ENCODE results near the gene NME4. TPM values are rescaled to one million over a fixed set of nuclear protein-coding genes. Genes with fewer than 3 reads are reported as not detected.
A peak's percentile ranks its signal among the peaks of the same experiment; 100 is the strongest.
"Not testable (repeated sequence)": the region's sequence is repeated elsewhere in the genome, so short reads cannot be mapped to it uniquely, and the experiment has no call there.

The NME4 gene
- total RNA-seq (53.5 TPM), polyA plus RNA-seq (ENCODE audit: insufficient read depth in 1 of 8, insufficient read length in 8 of 8, low replicate concordance in 1 of 8) (100 to 1,000 TPM in 3 of 8 donors, 10 to 100 TPM in 5; 70.9 to 115 (median 97.2) TPM)
- long read RNA-seq, donor 1, transcript NME4-201 (5 exons, 995 nt): major isoform, 11 of 18 reads
- long read RNA-seq, donor 1, partial matches to known transcripts: 5 of 18 reads
- long read RNA-seq, donor 1, other reads (novel, unspliced or antisense): 0 of 18 reads
- long read RNA-seq, donor 2, transcript NME4-201 (5 exons, 995 nt): major isoform, 6 of 7 reads
- long read RNA-seq, donor 2, partial matches to known transcripts: 0 of 7 reads
- long read RNA-seq, donor 2, other reads (novel, unspliced or antisense): 0 of 7 reads
- long read RNA-seq, donor 3, transcript NME4-201 (5 exons, 995 nt): major isoform, 17 of 30 reads
- long read RNA-seq, donor 3, partial matches to known transcripts: 9 of 30 reads
- long read RNA-seq, donor 3, other reads (novel, unspliced or antisense): 0 of 30 reads
- long read RNA-seq, donor 4, transcript NME4-201 (5 exons, 995 nt): major isoform, 18 of 23 reads
- long read RNA-seq, donor 4, partial matches to known transcripts: 0 of 23 reads
- long read RNA-seq, donor 4, other reads (novel, unspliced or antisense): 0 of 23 reads
- long read RNA-seq, donor 5, transcript NME4-201 (5 exons, 995 nt): major isoform, 71 of 139 reads
- long read RNA-seq, donor 5, transcript NME4-210 (2 exons, 1,861 nt): minor isoform, 7 of 139 reads
- long read RNA-seq, donor 5, partial matches to known transcripts: 47 of 139 reads
- long read RNA-seq, donor 5, other reads (novel, unspliced or antisense): 6 of 139 reads
- long read RNA-seq, donor 6, transcript NME4-201 (5 exons, 995 nt): major isoform, 46 of 73 reads
- long read RNA-seq, donor 6, partial matches to known transcripts: 16 of 73 reads
- long read RNA-seq, donor 6, other reads (novel, unspliced or antisense): 0 of 73 reads
- long read RNA-seq, donor 7, transcript NME4-210 (2 exons, 1,861 nt): minor isoform, 6 of 46 reads
- long read RNA-seq, donor 7, transcript NME4-201 (5 exons, 995 nt): major isoform, 33 of 46 reads
- long read RNA-seq, donor 7, partial matches to known transcripts: 7 of 46 reads
- long read RNA-seq, donor 7, other reads (novel, unspliced or antisense): 0 of 46 reads
- long read RNA-seq, donor 8, transcript NME4-201 (5 exons, 995 nt): major isoform, 23 of 27 reads
- long read RNA-seq, donor 8, partial matches to known transcripts: 0 of 27 reads
- long read RNA-seq, donor 8, other reads (novel, unspliced or antisense): 0 of 27 reads
- long read RNA-seq, donor 9, transcript NME4-201 (5 exons, 995 nt): major isoform, 17 of 43 reads
- long read RNA-seq, donor 9, transcript NME4-210 (2 exons, 1,861 nt): minor isoform, 7 of 43 reads
- long read RNA-seq, donor 9, partial matches to known transcripts: 18 of 43 reads
- long read RNA-seq, donor 9, other reads (novel, unspliced or antisense): 0 of 43 reads
- long read RNA-seq, donor 10, transcript NME4-210 (2 exons, 1,861 nt): minor isoform, 8 of 47 reads
- long read RNA-seq, donor 10, transcript NME4-201 (5 exons, 995 nt): major isoform, 39 of 47 reads
- long read RNA-seq, donor 10, partial matches to known transcripts: 0 of 47 reads
- long read RNA-seq, donor 10, other reads (novel, unspliced or antisense): 0 of 47 reads
- long read RNA-seq, donor 11, transcript NME4-201 (5 exons, 995 nt): major isoform, 30 of 33 reads
- long read RNA-seq, donor 11, partial matches to known transcripts: 0 of 33 reads
- long read RNA-seq, donor 11, other reads (novel, unspliced or antisense): 0 of 33 reads

- H3K27me3 ChIP-seq (ENCODE audit: control insufficient read depth, insufficient read depth, low read length): no peaks in the 10 kb centered on the region
- H3K4me3 ChIP-seq (ENCODE audit: low read length): peak within 1 kb of the TSS; percentile 51
- peaks cover 15% of the 10 kb centered on the region for H3K36me3 ChIP-seq (ENCODE audit: control insufficient read depth, insufficient read depth, low read length)
- peak; percentile 62 for DNase-seq
- H3K9me3 ChIP-seq (replicated peaks; ENCODE audit: control insufficient read depth, low read depth, low read length): no peaks in the 10 kb centered on the region
- peaks cover 23% of the 10 kb centered on the region for H3K4me1 ChIP-seq (ENCODE audit: control insufficient read depth, insufficient read depth, low read length)
- H3K27ac ChIP-seq (ENCODE audit: low read length): peak within 1 kb of the TSS; percentile 77
- WGBS (ENCODE audit: insufficient coverage): under 1% methylated on average over 65 of the region's 75 CpGs
Observed at GRCh38 chr16:397135-397661, at the start of gene NME4. NME4 (plus strand) TSS chr16:397199; CDS start chr16:397223, 24 bp downstream.

DNA sequence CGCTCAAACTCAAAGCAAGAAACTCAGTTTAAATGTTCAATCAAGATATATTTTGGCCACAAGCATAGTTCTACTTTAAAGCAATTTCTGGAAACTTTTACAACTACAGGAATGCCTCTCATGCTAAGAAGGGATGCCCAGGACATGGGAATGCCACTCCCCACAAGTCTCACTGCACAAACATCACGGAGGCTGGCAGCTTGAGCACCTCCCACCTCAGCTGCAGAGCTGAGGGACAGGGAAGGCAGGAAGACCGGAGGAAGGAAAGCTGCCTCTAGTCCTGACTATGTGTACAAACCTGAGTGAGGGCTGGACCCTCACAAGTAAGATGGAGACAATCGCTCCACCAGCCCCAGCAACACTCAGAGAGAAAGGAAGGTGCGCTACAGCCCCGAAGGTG is 49.8 kb upstream of the NME4 start:
- WGBS (ENCODE audit: insufficient coverage): 100% methylated on average over 4 of the region's 6 CpGs
- Histone ChIP-seq H3K27ac (ENCODE audit: low read length) (no peak overlapping the region), H3K27me3 (ENCODE audit: control insufficient read depth, insufficient read depth, low read length) (no peaks in the 10 kb centered on the region), H3K4me3 (ENCODE audit: low read length) (no peak overlapping the region), H3K9me3 (replicated peaks; ENCODE audit: control insufficient read depth, low read depth, low read length) (no peaks in the 10 kb centered on the region), H3K4me1 (ENCODE audit: control insufficient read depth, insufficient read depth, low read length) (peaks cover 9% of the 10 kb centered on the region), H3K36me3 (ENCODE audit: control insufficient read depth, insufficient read depth, low read length) (peaks cover 43% of the 10 kb centered on the region)
- DNase-seq: no peak

DNA sequence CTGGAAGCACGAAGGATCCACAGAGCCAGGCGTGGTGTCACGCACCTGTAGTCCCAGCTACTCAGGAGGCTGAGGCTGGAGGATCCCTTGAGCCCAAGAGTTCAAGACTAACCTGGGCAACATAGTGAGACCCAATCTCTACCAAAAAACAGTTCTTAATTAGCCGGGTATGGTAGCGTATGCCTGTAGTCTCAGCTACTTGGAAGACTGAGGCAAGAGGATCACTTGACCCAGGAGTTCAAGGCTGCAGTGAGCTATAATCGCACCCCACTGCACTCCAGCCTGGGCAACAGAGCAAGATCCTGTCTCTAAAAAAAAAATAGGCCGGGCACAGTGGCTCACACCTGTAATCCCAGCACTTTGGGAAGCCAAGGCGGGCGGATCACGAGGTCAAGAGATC is 48.5 kb upstream of the NME4 start:
- H3K27ac ChIP-seq (ENCODE audit: low read length); H3K27me3 ChIP-seq (ENCODE audit: control insufficient read depth, insufficient read depth, low read length); H3K9me3 ChIP-seq (replicated peaks; ENCODE audit: control insufficient read depth, low read depth, low read length); DNase-seq; H3K4me3 ChIP-seq (ENCODE audit: low read length): not testable (repeated sequence)
- WGBS (ENCODE audit: insufficient coverage): 100% methylated on average over 5 of the region's 10 CpGs
- Histone ChIP-seq H3K4me1 (ENCODE audit: control insufficient read depth, insufficient read depth, low read length) (peaks cover 12% of the 10 kb centered on the region), H3K36me3 (ENCODE audit: control insufficient read depth, insufficient read depth, low read length) (peaks cover 43% of the 10 kb centered on the region)

DNA sequence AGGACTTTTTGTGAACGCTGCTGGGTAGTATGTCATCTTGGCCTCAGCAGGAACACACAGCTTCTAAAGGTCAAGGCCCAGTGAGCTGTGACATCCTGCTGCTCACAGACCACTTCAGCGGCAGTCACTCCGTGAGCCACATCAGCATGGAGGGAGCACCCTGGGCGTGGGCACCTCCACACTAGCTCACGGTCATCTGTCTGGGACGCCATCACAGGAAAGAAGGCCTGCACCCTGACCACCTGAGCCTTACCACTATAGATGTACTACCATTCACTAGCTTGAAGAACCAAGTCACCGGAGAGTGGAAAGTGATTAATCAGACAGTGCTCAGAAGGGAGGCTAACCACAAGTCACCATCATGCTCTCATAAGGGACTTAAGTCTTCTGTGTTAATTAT is 47.8 kb upstream of the NME4 start:
- H3K4me3 ChIP-seq (ENCODE audit: low read length): no peak overlapping the region
- WGBS (ENCODE audit: insufficient coverage): 86% methylated on average over 3 of the region's 7 CpGs
- no peak for DNase-seq
- no peak overlapping the region for H3K27ac ChIP-seq (ENCODE audit: low read length)
- H3K27me3 ChIP-seq (ENCODE audit: control insufficient read depth, insufficient read depth, low read length): no peaks in the 10 kb centered on the region
- H3K4me1 ChIP-seq (ENCODE audit: control insufficient read depth, insufficient read depth, low read length): peaks cover 12% of the 10 kb centered on the region
- H3K36me3 ChIP-seq (ENCODE audit: control insufficient read depth, insufficient read depth, low read length): peaks cover 43% of the 10 kb centered on the region
- H3K9me3 ChIP-seq (replicated peaks; ENCODE audit: control insufficient read depth, low read depth, low read length): no peaks in the 10 kb centered on the region

GRCh38 chr16:350203-350602 is 46.8 kb upstream of the NME4 start:
- 50% methylated on average over 2 of the region's 8 CpGs for WGBS (ENCODE audit: insufficient coverage)
- Histone ChIP-seq H3K27ac (ENCODE audit: low read length) (no peak overlapping the region), H3K4me1 (ENCODE audit: control insufficient read depth, insufficient read depth, low read length) (peaks cover 12% of the 10 kb centered on the region), H3K4me3 (ENCODE audit: low read length) (no peak overlapping the region), H3K36me3 (ENCODE audit: control insufficient read depth, insufficient read depth, low read length) (peaks cover 39% of the 10 kb centered on the region), H3K27me3 (ENCODE audit: control insufficient read depth, insufficient read depth, low read length) (no peaks in the 10 kb centered on the region), H3K9me3 (replicated peaks; ENCODE audit: control insufficient read depth, low read depth, low read length) (no peaks in the 10 kb centered on the region)
- no peak for DNase-seq

DNA sequence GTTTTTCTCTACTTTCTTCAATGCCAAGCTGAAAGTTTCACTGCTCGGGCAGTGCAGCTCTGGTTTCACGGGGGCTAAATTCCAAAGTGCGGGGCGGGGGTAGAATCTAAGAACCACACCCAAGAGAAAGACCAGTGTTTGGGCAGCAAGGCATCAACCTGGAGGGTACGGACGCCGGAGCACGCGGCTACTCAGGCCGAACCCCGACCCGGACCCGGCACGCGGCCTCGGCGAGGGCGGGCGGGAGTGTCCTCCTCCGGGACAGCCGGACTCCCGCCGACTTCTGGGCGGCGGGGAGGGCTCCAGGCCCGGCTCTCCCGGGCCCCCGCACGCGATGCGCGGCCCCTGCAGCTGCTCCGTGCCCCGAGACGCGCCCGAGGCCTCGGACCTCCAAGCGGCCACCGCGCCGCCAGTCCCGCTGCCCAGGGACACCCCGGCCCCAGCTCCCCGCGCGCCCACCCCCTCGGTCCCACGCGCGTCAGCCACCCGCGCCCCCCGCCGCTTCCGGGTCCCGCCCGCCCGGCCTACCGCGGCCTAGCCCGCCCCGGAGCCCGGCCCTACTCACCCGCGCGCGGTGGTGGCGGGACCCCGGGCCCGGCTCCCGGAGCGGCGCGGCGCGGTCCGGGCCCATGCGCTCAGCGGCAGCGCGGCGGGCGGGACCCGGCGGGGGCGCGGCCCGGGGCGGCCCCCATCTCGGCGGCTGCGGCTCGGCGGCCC is 45.0 kb upstream of the NME4 start:
- WGBS (ENCODE audit: insufficient coverage): under 1% methylated on average over 94 of the region's 95 CpGs
- H3K27me3 ChIP-seq (ENCODE audit: control insufficient read depth, insufficient read depth, low read length): no peaks in the 10 kb centered on the region
- peaks cover 12% of the 10 kb centered on the region for H3K4me1 ChIP-seq (ENCODE audit: control insufficient read depth, insufficient read depth, low read length)
- peak; percentile 41 for DNase-seq
- H3K9me3 ChIP-seq (replicated peaks; ENCODE audit: control insufficient read depth, low read depth, low read length): no peaks in the 10 kb centered on the region
- H3K36me3 ChIP-seq (ENCODE audit: control insufficient read depth, insufficient read depth, low read length): peaks cover 25% of the 10 kb centered on the region
- peak overlapping the region; percentile 62 for H3K4me3 ChIP-seq (ENCODE audit: low read length)
- H3K27ac ChIP-seq (ENCODE audit: low read length): no peak overlapping the region

DNA sequence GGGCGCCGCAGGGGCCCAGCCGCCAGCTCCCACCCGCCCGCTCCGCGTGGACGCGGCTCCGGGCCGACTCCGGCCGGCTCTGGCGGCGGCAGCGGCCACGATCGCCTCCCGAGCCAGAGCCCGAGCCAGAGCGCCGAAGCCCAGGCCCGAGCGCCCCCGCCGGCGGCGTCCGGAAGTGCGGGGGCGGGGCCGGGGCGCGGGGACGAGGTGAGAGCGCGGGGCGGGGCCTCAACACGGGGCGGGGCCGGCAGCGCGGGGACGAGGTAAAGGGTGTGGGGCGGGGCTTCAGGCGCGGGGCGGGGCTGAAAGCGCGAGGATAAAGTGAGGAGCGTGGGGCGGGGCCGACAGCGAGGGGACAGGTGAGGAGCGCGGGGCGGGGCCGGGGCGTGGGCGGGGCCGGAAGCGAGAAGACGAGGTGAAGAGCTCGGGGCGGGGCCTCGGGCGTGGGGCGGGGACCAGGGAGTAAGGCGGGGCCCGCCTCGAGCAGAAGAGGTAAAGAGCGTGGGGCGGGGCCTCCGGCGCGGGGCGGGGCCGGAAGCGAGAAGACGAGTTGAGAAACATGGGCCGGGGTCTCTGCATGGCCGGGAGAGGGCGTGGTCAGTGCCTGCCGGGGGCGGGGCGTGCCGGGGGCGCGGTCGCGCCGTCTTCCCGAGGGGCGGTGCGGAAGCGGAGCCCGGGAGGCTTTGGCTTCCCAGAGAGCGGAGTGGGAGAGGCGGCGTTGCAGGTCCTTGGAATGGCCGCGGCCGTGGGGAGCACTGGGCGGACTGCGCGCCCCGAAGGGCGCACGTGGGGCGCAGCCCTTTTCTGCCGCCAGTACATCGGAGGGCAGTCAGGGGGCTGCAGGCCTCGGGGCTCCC is 44.2 kb upstream of the NME4 start, which contains the start of gene AXIN1:
AXIN1 (minus strand) TSS at position 177 of the 857 bp plus-strand sequence. CDS start 5,698 bp downstream, outside the sequence.
- H3K9me3 ChIP-seq (replicated peaks; ENCODE audit: control insufficient read depth, low read depth, low read length): no peaks in the 10 kb centered on the region
- no peaks in the 10 kb centered on the region for H3K27me3 ChIP-seq (ENCODE audit: control insufficient read depth, insufficient read depth, low read length)
- peak within 1 kb of the TSS; percentile 20 for H3K27ac ChIP-seq (ENCODE audit: low read length)
- peaks cover 12% of the 10 kb centered on the region for H3K4me1 ChIP-seq (ENCODE audit: control insufficient read depth, insufficient read depth, low read length)
- under 1% methylated on average over 90 of the region's 113 CpGs for WGBS (ENCODE audit: insufficient coverage)
- H3K4me3 ChIP-seq (ENCODE audit: low read length): peak within 1 kb of the TSS; percentile 62
- DNase-seq: peak; percentile 94
- peaks cover 18% of the 10 kb centered on the region for H3K36me3 ChIP-seq (ENCODE audit: control insufficient read depth, insufficient read depth, low read length)

All from muscle of leg (tissue), 16 donors.